Neural crest cell (in vitro differentiated cells): ENCODE results near the gene FRMD8. TPM values are rescaled to one million over a fixed set of nuclear protein-coding genes. Genes with fewer than 3 reads are reported as not detected.
A peak's percentile ranks its signal among the peaks of the same experiment; 100 is the strongest.

Experiments used
- DNase-seq: peaks from one replicate; pipeline ENCODE4 v3.0.0; 2021; ENCODE audit warnings: low read depth, mixed read lengths, low spot score
- H3K27ac Mint-ChIP-seq: one replicate; pipeline ENCODE4 v1.8.0; 2021; ENCODE audit warnings: mild to moderate bottlenecking, mixed read lengths; ENCODE audit not compliant: unreplicated experiment
- H3K27me3 Mint-ChIP-seq: 2 replicates; pipeline ENCODE4 v1.8.0; 2021; ENCODE audit warnings: low read depth, mild to moderate bottlenecking, mixed read lengths
- H3K36me3 Mint-ChIP-seq: 2 replicates; pipeline ENCODE4 v1.8.0; 2021; ENCODE audit warnings: low read depth, mild to moderate bottlenecking, mixed read lengths
- H3K4me1 Mint-ChIP-seq: 2 replicates; pipeline ENCODE4 v1.8.0; 2021; ENCODE audit warnings: mixed read lengths
- H3K4me3 Mint-ChIP-seq: one replicate; pipeline ENCODE4 v1.8.0; 2021; ENCODE audit warnings: mild to moderate bottlenecking, mixed read lengths
- H3K9me3 Mint-ChIP-seq: 2 replicates; pipeline ENCODE4 v1.8.0; 2021; ENCODE audit warnings: mixed read lengths
- total RNA-seq: library from RNA; stranded (reverse); gene quantifications from 2 replicates; pipeline ENCODE4 v1.2.1, GENCODE V29; 2021
- TF ChIP-seq, protein P1 (sequence below): fragments of 200-600 bp; sonication (generic); conservative IDR thresholded peaks from 2 replicates; pipeline ENCODE4 v1.5.0; 2021; ENCODE audit warnings: antibody characterized with exemption, mild to moderate bottlenecking

The FRMD8 gene
- total RNA-seq, 1 donor from 2014 or later, result 29.0 TPM

GRCh38 chr11:65454311-65454695 lies 67.9 kb downstream of the FRMD8 start:
- Mint-ChIP-seq H3K4me3 (no peak overlapping the region), H3K36me3 (peaks cover 2% of the 10 kb centered on the region), H3K27ac (no peak overlapping the region), H3K27me3 (no peaks in the 10 kb centered on the region), H3K4me1 (peaks cover 31% of the 10 kb centered on the region), H3K9me3 (peaks cover 2% of the 10 kb centered on the region)
- DNase-seq, result no peak
- TF ChIP-seq, protein P1, sequence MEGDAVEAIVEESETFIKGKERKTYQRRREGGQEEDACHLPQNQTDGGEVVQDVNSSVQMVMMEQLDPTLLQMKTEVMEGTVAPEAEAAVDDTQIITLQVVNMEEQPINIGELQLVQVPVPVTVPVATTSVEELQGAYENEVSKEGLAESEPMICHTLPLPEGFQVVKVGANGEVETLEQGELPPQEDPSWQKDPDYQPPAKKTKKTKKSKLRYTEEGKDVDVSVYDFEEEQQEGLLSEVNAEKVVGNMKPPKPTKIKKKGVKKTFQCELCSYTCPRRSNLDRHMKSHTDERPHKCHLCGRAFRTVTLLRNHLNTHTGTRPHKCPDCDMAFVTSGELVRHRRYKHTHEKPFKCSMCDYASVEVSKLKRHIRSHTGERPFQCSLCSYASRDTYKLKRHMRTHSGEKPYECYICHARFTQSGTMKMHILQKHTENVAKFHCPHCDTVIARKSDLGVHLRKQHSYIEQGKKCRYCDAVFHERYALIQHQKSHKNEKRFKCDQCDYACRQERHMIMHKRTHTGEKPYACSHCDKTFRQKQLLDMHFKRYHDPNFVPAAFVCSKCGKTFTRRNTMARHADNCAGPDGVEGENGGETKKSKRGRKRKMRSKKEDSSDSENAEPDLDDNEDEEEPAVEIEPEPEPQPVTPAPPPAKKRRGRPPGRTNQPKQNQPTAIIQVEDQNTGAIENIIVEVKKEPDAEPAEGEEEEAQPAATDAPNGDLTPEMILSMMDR, result no peak

DNA sequence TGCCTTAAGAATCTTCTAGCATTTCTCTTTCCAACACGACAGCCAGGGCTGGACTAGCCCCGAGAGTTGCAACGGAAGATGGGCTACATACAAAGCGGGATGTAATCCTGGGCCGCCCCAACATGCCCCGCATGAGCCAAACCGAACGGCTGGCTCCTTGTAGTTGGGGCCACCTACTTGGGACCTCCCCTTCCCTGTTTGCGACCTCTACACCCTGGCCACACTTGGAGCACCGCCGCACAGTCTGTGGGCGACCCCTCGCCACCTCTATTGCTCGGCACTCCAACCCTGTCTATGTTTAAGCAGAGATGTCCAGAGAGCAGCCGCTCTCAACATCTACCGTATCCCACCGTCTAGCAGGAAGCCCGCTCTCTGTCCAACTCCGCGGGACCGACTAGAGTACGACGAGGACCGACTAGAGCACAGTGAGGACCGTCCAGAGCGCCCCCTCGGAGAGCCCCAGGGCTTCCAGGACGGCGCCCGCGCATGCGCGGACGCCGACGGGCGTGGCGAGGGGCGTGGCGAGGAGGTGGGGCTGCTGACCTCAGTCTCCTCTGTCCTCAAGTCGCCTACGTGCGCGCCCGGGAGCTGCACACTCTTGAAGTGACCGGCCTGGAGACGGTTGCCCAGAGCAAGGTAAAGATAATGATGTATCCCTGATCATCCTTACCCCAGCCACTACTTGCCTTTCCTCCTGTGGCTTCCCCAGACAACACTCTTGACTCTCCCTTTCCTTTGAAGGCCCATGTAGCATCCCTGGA lies 68.4 kb downstream of the FRMD8 start:
- Mint-ChIP-seq H3K9me3 (no peaks in the 10 kb centered on the region), H3K27me3 (no peaks in the 10 kb centered on the region), H3K27ac (no peak overlapping the region), H3K4me3 (peak overlapping the region; percentile 62), H3K36me3 (no peaks in the 10 kb centered on the region), H3K4me1 (peaks cover 31% of the 10 kb centered on the region)
- TF ChIP-seq, protein P1, result no peak
- peak; percentile 59 for DNase-seq

- Mint-ChIP-seq H3K9me3 (no peaks in the 10 kb centered on the region), H3K4me1 (peaks cover 31% of the 10 kb centered on the region), H3K4me3 (no peak overlapping the region), H3K27me3 (no peaks in the 10 kb centered on the region), H3K27ac (no peak overlapping the region), H3K36me3 (no peaks in the 10 kb centered on the region)
- TF ChIP-seq, protein P1, result no peak
- DNase-seq, result no peak
Measured at GRCh38 chr11:65456418-65456817, 70.0 kb downstream of the FRMD8 start.

DNA sequence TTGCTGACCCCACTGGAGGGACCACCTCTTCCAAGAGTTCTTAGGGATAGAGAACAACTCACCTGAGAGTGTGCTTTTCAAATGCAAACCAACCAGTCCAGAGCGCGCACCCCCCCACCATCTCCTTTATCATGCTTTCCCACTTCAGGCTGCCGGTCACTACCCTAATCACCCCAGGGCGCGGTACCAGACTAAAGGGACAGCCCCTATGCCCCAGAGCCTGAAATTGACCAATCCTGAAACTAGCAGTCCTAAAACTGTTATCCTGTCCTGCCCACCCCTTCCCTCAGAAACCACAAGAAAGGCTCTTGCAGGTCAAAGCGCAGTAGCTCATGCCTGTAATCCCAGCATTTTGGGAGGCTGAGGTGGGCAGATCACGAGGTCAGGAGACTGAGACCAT lies 73.1 kb downstream of the FRMD8 start:
- Mint-ChIP-seq H3K9me3 (no peaks in the 10 kb centered on the region), H3K27ac (no peak overlapping the region), H3K4me1 (peaks cover 25% of the 10 kb centered on the region), H3K4me3 (no peak overlapping the region), H3K27me3 (no peaks in the 10 kb centered on the region), H3K36me3 (no peaks in the 10 kb centered on the region)
- TF ChIP-seq, protein P1, result no peak
- no peak for DNase-seq

Other genes starting within 250 kb of the FRMD8 start
- gene SPDYC, start 216.4 kb upstream of the FRMD8 start, total RNA-seq, result not detected in 2 replicates
- 43.4 and 48.4 TPM in 2 replicates for gene CAPN1, start 204.7 kb upstream of the FRMD8 start, total RNA-seq
- gene POLA2, start 124.7 kb upstream of the FRMD8 start, total RNA-seq, result 63.7 and 66.9 TPM in 2 replicates
- 2.3 and 4.0 TPM in 2 replicates for gene CDC42EP2, start 71.8 kb upstream of the FRMD8 start, total RNA-seq
- 96.3 and 99.0 TPM in 2 replicates for gene DPF2, start 52.8 kb upstream of the FRMD8 start, total RNA-seq
- gene TIGD3, start 31.9 kb upstream of the FRMD8 start, total RNA-seq, result 3.3 TPM in 2 replicates
- gene SLC25A45, start 4.0 kb upstream of the FRMD8 start, total RNA-seq, result 1.5 and 1.8 TPM in 2 replicates
- gene NEAT1, start 36.2 kb downstream of the FRMD8 start, total RNA-seq, result 29.8 and 37.2 TPM in 2 replicates
- 4,794 and 5,409 TPM in 2 replicates for gene MALAT1, start 112.4 kb downstream of the FRMD8 start, total RNA-seq
- 66.0 and 68.8 TPM in 2 replicates for gene SCYL1, start 138.4 kb downstream of the FRMD8 start, total RNA-seq
- gene LTBP3, start 171.7 kb downstream of the FRMD8 start, total RNA-seq, result 21.0 and 22.5 TPM in 2 replicates
- 32.2 and 33.2 TPM in 2 replicates for gene ZNRD2, start 183.8 kb downstream of the FRMD8 start, total RNA-seq
- 82.4 and 86.3 TPM in 2 replicates for gene FAM89B, start 185.9 kb downstream of the FRMD8 start, total RNA-seq
- 13.6 and 15.3 TPM in 2 replicates for gene EHBP1L1, start 189.4 kb downstream of the FRMD8 start, total RNA-seq
- gene KCNK7, start 209.2 kb downstream of the FRMD8 start, total RNA-seq, result 1.0 and 1.1 TPM in 2 replicates
- gene MAP3K11, start 227.6 kb downstream of the FRMD8 start, total RNA-seq, result 88.3 and 94.0 TPM in 2 replicates
- 58.2 and 58.9 TPM in 2 replicates for gene PCNX3, start 229.1 kb downstream of the FRMD8 start, total RNA-seq